ENCODE data around the gene CYP26B1. TPM values are rescaled to one million over a fixed set of nuclear protein-coding genes. Genes with fewer than 3 reads are reported as not detected.

Gene CYP26B1
- total RNA-seq, 1 experiment from 2014 or later, result 0.20 TPM

GRCh38 chr2:72080286-72081145, 67.1 kb downstream of the CYP26B1 start:
- no peak for TF ChIP-seq CTCF (conservative IDR thresholded peaks at IDR 0.05)
- no CpG with 5 or more reads among the region's 3 CpGs for WGBS (ENCODE audit: extremely low coverage, insufficient read length, low lambda C conversion rate)
- Histone ChIP-seq H3K23ac (ENCODE audit: insufficient read length, low read depth, low read length) (no peak overlapping the region), H3K9me3 (ENCODE audit: control insufficient read depth, low read depth, low read length) (no peaks in the 10 kb centered on the region), H4K20me1 (ENCODE audit: control insufficient read depth, insufficient read depth, insufficient read length) (no peaks in the 10 kb centered on the region), H2BK12ac (ENCODE audit: insufficient read length, low read depth, low read length) (no peak overlapping the region), H4K5ac (ENCODE audit: insufficient read length, low read depth, low read length) (no peak overlapping the region), H3K18ac (ENCODE audit: insufficient read length, low read depth, low read length) (no peak overlapping the region), H4K8ac (replicated peaks; ENCODE audit: insufficient read length, low read depth, low read length) (no peak overlapping the region), H3K79me2 (ENCODE audit: insufficient read depth, low read length) (no peaks in the 10 kb centered on the region), H3K27ac (ENCODE audit: insufficient read length, low read depth, low read length) (no peak overlapping the region), H3K4ac (ENCODE audit: low read depth, low read length) (no peak overlapping the region), H3K79me1 (ENCODE audit: insufficient read depth, low read depth, low read length, poor library complexity, severe bottlenecking) (no peaks in the 10 kb centered on the region), H2BK5ac (ENCODE audit: insufficient read length, low read length) (no peak overlapping the region), H4K91ac (ENCODE audit: insufficient read length, low read depth, low read length) (no peak overlapping the region), H3K56ac (ENCODE audit: insufficient read length, low read depth, low read length) (no peak overlapping the region), H3T11ph (ENCODE audit: low read length) (no peak overlapping the region), H2AK5ac (ENCODE audit: insufficient read length, low read length) (no peak overlapping the region), H3K14ac (ENCODE audit: insufficient read depth, low read length) (no peak overlapping the region), H3K9ac (ENCODE audit: extremely low read depth, insufficient read length, low read length) (no peak overlapping the region), H2BK120ac (ENCODE audit: low read depth, low read length, poor library complexity, severe bottlenecking) (no peak overlapping the region), H3K27me3 (ENCODE audit: insufficient read depth, low read length) (no peaks in the 10 kb centered on the region; the same call in 1 of the 2 replicates), H3K4me1 (ENCODE audit: insufficient read depth, low read length) (no peaks in the 10 kb centered on the region), H2BK20ac (ENCODE audit: low read depth, low read length, poor library complexity, severe bottlenecking) (no peak overlapping the region), H2BK15ac (ENCODE audit: low read depth, low read length) (no peak overlapping the region), H3K23me2 (ENCODE audit: insufficient read length, low read depth, low read length, poor library complexity, severe bottlenecking) (no peaks in the 10 kb centered on the region), H3K4me2 (ENCODE audit: insufficient read depth, insufficient read length, low read length) (no peak overlapping the region), H2AFZ (ENCODE audit: low read length) (no peak overlapping the region)
- Mint-ChIP-seq H3K4me1 (peaks cover 0 to 2% of the 10 kb centered on the region in 2 experiments; a peak in 3 of 4 replicates), H3K27me3 (ENCODE audit: low read depth) (peaks cover 6% of the 10 kb centered on the region), H3K36me3 (ENCODE audit: insufficient read depth in 1 of 3, low read depth in 3 of 3) (peaks cover 0 to 1% (median 0%) of the 10 kb centered on the region in 3 experiments; a peak in 3 of 7 replicates), H3K4me3 (no peak overlapping the region), H3K9me3 (peaks cover 11 to 12% of the 10 kb centered on the region in 2 experiments; a peak in 4 of 5 replicates), H3K27ac (no peak overlapping the region)
- no peak for DNase-seq
